K562 (cell line): Measurements from ENCODE around the gene ZSCAN21. TPM values are rescaled to one million over a fixed set of nuclear protein-coding genes. Genes with fewer than 3 reads are reported as not detected.
"Not testable (repeated sequence)": the region's sequence is repeated elsewhere in the genome, so short reads cannot be mapped to it uniquely, and the experiment has no call there.

Source experiments
- ATAC-seq: fragments of 200-7000 bp; cut with Tn5 transposase; 3 replicates; pipeline ENCODE4 v1.9.1; 2020; ENCODE audit warnings: moderate library complexity
- BruUV-seq: library from RNA; stranded (reverse); fragments of 400-500 nt; replicated peaks from 2 replicates; lab custom pipeline; 2021; lab: Mats Ljungman, UMichigan
- CTCF ChIA-PET: fragments of 300-600 bp; formaldehyde crosslinking; extraction: SDS; loops from one replicate; lab custom pipeline; 2021; ENCODE audit warnings: low intra/inter-chr PET ratio; lab: Yijun Ruan, JAX
- POLR2A ChIA-PET: fragments of 300-600, 350-650 bp; sonication (Branson Sonifier 250); formaldehyde crosslinking; extraction: SDS; loops from one replicate; lab custom pipeline; 2021; ENCODE audit warnings: antibody characterized with exemption, inconsistent platforms; lab: Yijun Ruan, JAX
- DNase-seq, 4 experiments: peaks; one replicate each; pipeline versions ENCODE4 v3.0.0 to v3.0.0-alpha.2; 2011 to 2018; ENCODE audit warnings: low spot score in 3 of 4, mixed read lengths in 3 of 4; ENCODE audit errors: extremely low read depth in 1 of 4
- FAIRE-seq: peaks from 2 replicates; lab custom pipeline; 2011; peaks lifted over from hg19 to GRCh38; lab: Jason Lieb, UNC
- H2AFZ ChIP-seq: 2 replicates; pipeline ENCODE4 v1.6.0; 2011; ENCODE audit warnings: low read depth, low read length, control low read depth, inconsistent platforms
- H3K27ac ChIP-seq: fragments of 200-600 bp; 3 replicates; pipeline ENCODE4 v1.8.0; 2011; ENCODE audit warnings: low read depth, mild to moderate bottlenecking, control low read depth, inconsistent platforms, low read length, moderate library complexity, mixed read lengths; ENCODE audit errors: extremely low read depth
- H3K27me3 ChIP-seq, 2 experiments: fragments of 300-600 bp in 1 of 2; 2 replicates in 1 of 2; 3 replicates in 1 of 2; pipeline versions ENCODE4 v1.6.0 to v1.8.0; 2011; ENCODE audit warnings: inconsistent platforms in 2 of 2, low read length in 2 of 2, mild to moderate bottlenecking in 1 of 2, mixed read lengths in 1 of 2, moderate library complexity in 1 of 2; ENCODE audit not compliant: control insufficient read depth in 2 of 2, insufficient read depth in 2 of 2
- H3K36me3 ChIP-seq: fragments of 300-600 bp; 3 replicates; pipeline ENCODE4 v1.8.0; 2011; ENCODE audit warnings: mild to moderate bottlenecking, low read length, inconsistent platforms; ENCODE audit not compliant: control insufficient read depth, insufficient read depth
- H3K4me1 ChIP-seq, 2 experiments: fragments of 200-600 bp in 1 of 2; replicated peaks in 1 of 2; 2 replicates in 1 of 2; 3 replicates in 1 of 2; pipeline versions ENCODE4 v1.5.1 to v1.8.0; 2011; ENCODE audit warnings: inconsistent platforms in 2 of 2, low read length in 2 of 2, mild to moderate bottlenecking in 1 of 2, mixed read lengths in 1 of 2, moderate library complexity in 1 of 2; ENCODE audit not compliant: control insufficient read depth in 2 of 2, insufficient read depth in 2 of 2
- H3K4me2 ChIP-seq: 2 replicates; pipeline ENCODE4 v1.6.1; 2011; ENCODE audit warnings: low read length, control low read depth, inconsistent platforms, mixed read lengths; ENCODE audit not compliant: insufficient read depth
- H3K4me3 ChIP-seq: fragments of 200-600 bp; sonication (generic), shearing (Covaris generic); 2 replicates; pipeline ENCODE4 v1.5.1; 2016; ENCODE audit warnings: control low read depth, inconsistent platforms
- H3K79me2 ChIP-seq: fragments of 200-600 bp; 3 replicates; pipeline ENCODE4 v1.8.0; 2011; ENCODE audit warnings: low read length, inconsistent platforms; ENCODE audit not compliant: control insufficient read depth, insufficient read depth
- H3K9ac ChIP-seq, 2 experiments: 2 replicates each; pipeline versions ENCODE4 v1.6.0 to v1.6.1; 2011; ENCODE audit warnings: low read depth in 2 of 2, low read length in 2 of 2, control low read depth in 1 of 2, inconsistent platforms in 1 of 2, mild to moderate bottlenecking in 1 of 2, mixed read lengths in 1 of 2; ENCODE audit not compliant: insufficient read depth in 1 of 2
- H3K9me1 ChIP-seq: one replicate; pipeline ENCODE4 v1.6.0; 2011; ENCODE audit warnings: inconsistent platforms, mild to moderate bottlenecking, low read length, moderate library complexity; ENCODE audit not compliant: control insufficient read depth, insufficient read depth
- H3K9me3 ChIP-seq: replicated peaks from 2 replicates; pipeline ENCODE4 v1.5.1; 2011; ENCODE audit warnings: low read depth, low read length, inconsistent platforms; ENCODE audit not compliant: control insufficient read depth, insufficient read depth
- H4K20me1 ChIP-seq: replicated peaks from 2 replicates; pipeline ENCODE4 v1.6.1; 2011; ENCODE audit warnings: low read length, inconsistent platforms, mixed read lengths; ENCODE audit not compliant: control insufficient read depth, insufficient read depth
- ADNP ChIP-seq: fragments of 200-800 bp; sonication (Bioruptor generic); IDR thresholded peaks from 2 replicates; pipeline ENCODE4 v1.6.1; 2016; ENCODE audit warnings: missing genetic modification characterization, missing compliant biosample characterization
- ARHGAP35 ChIP-seq: fragments of 450-650 bp; IDR thresholded peaks from 2 replicates; pipeline ENCODE4 v1.6.1; 2018; ENCODE audit not compliant: partially characterized antibody
- CBX5 ChIP-seq: IDR thresholded peaks from 2 replicates; pipeline ENCODE4 v1.6.1; 2014; ENCODE audit warnings: low read depth, borderline replicate concordance
- CEBPG ChIP-seq, 3 experiments: fragments of 200-800 bp in 1 of 3; sonication (Bioruptor generic) in 1 of 3; sonication (generic) in 1 of 3; formaldehyde crosslinking in 1 of 3; IDR thresholded peaks in 2 of 3; conservative IDR thresholded peaks in 1 of 3; 2 replicates each; pipeline versions ENCODE4 v1.6.1 to v1.8.0; 2016 to 2022; ENCODE audit warnings: missing compliant biosample characterization in 2 of 3, missing genetic modification characterization in 2 of 3, mild to moderate bottlenecking in 1 of 3, missing genetic modification reagents in 1 of 3
- DACH1 ChIP-seq: fragments of 450-650 bp; IDR thresholded peaks from 2 replicates; pipeline ENCODE4 v1.6.1; 2018; ENCODE audit not compliant: partially characterized antibody
- ELF4 ChIP-seq: fragments of 450-650 bp; formaldehyde crosslinking; IDR thresholded peaks from 2 replicates; pipeline ENCODE4 v1.4.0; 2022; ENCODE audit warnings: missing genetic modification characterization
- HNRNPK ChIP-seq: fragments of 200-400 bp; formaldehyde crosslinking; IDR thresholded peaks from one replicate; pipeline ENCODE4 v1.6.1; 2018; ENCODE audit warnings: mild to moderate bottlenecking, low read depth, low read length; ENCODE audit not compliant: poor library complexity, severe bottlenecking
- HNRNPUL1 ChIP-seq: fragments of 200-400 bp; formaldehyde crosslinking; IDR thresholded peaks from 2 replicates; pipeline ENCODE4 v1.6.1; 2017; ENCODE audit warnings: low read length
- HSF4 ChIP-seq: fragments of 250-450 bp; sonication (Bioruptor Pico); IDR thresholded peaks from 2 replicates; pipeline ENCODE4 v2.1.2; 2022; ENCODE audit warnings: mild to moderate bottlenecking, moderate library complexity, borderline replicate concordance
- L3MBTL2 ChIP-seq: fragments of 450-650 bp; IDR thresholded peaks from 2 replicates; pipeline ENCODE4 v1.6.1; 2016; ENCODE audit warnings: mild to moderate bottlenecking, moderate library complexity
- MAFG ChIP-seq: fragments of 450-650 bp; conservative IDR thresholded peaks from 2 replicates; pipeline ENCODE4 v1.6.1; 2016; ENCODE audit warnings: missing genetic modification characterization, missing compliant biosample characterization
- MED1 ChIP-seq: sonication (generic); formaldehyde crosslinking; IDR thresholded peaks from 2 replicates; pipeline ENCODE4 v1.8.1; 2023; ENCODE audit warnings: missing genetic modification reagents, borderline replicate concordance
- MEIS2 ChIP-seq: fragments of 450-650 bp; IDR thresholded peaks from 2 replicates; pipeline ENCODE4 v1.6.1; 2014; ENCODE audit warnings: mild to moderate bottlenecking; ENCODE audit not compliant: partially characterized antibody
- MTA3 ChIP-seq: fragments of 450-650 bp; formaldehyde crosslinking; IDR thresholded peaks from 2 replicates; pipeline ENCODE4 v1.6.1; 2017; ENCODE audit warnings: mild to moderate bottlenecking, borderline replicate concordance
- MYC ChIP-seq, 2 experiments: fragments of 250-450 bp in 1 of 2; sonication (Bioruptor Pico) in 1 of 2; IDR thresholded peaks; 2 replicates each; pipeline versions ENCODE4 v1.5.1 to v1.6.1; 2012 to 2021; ENCODE audit warnings: low read depth in 2 of 2, borderline replicate concordance in 1 of 2, improper control_type of control experiment in 1 of 2, low read length in 1 of 2, mild to moderate bottlenecking in 1 of 2, moderate library complexity in 1 of 2
- PHB ChIP-seq: fragments of 250-450 bp; sonication (Bioruptor Pico); IDR thresholded peaks from 2 replicates; pipeline ENCODE4 v1.5.0; 2021
- ZBTB5 ChIP-seq: fragments of 450-650 bp; IDR thresholded peaks from 2 replicates; pipeline ENCODE4 v1.6.1; 2017; ENCODE audit warnings: antibody characterized with exemption
- ZNF140 ChIP-seq: fragments of 250-450 bp; sonication (Bioruptor Pico); IDR thresholded peaks from 2 replicates; pipeline ENCODE4 v1.8.0; 2021; ENCODE audit warnings: moderate library complexity, mild to moderate bottlenecking, inconsistent platforms
- ZNF589 ChIP-seq: fragments of 200-800 bp; sonication (Bioruptor generic); IDR thresholded peaks from 2 replicates; pipeline ENCODE4 v1.6.1; 2016; ENCODE audit warnings: low read depth, missing genetic modification characterization, missing compliant biosample characterization
- WGBS: fragments of 100-300 bp; shearing (Covaris generic); methylation state at CpG from one replicate; pipeline ENCODE4 v1.1.6; 2016; ENCODE audit warnings: low coverage, mixed read lengths; ENCODE audit not compliant: insufficient coverage; ENCODE audit errors: missing lambda C conversion rate; 5-methylcytosine and 5-hydroxymethylcytosine counted together
- in situ Hi-C: fragments of 300-500 bp; cut with MboI; formaldehyde crosslinking; loops from 4 replicates; pipeline ENCODE4 v1.15.0; 2018; ENCODE audit warnings: inconsistent platforms, mixed read lengths
- intact Hi-C: fragments of 100-400 bp; cut with micrococcal nuclease; formaldehyde crosslinking; loops from 2 replicates; pipeline ENCODE4 v1.14.2; 2022
- polyA plus RNA-seq, 8 experiments: library from polyadenylated mRNA; depleted of rRNA in 4 of 8; stranded (reverse) in 5 of 8; unstranded in 3 of 8; fragments of >200 nt; fragmentation: Nextera tagmentation in 2 of 8; fragmentation: Illumina TruSeq in 1 of 8; extraction: Ambion mirVana in 2 of 8; extraction: Trizol in 1 of 8; gene quantifications; 2 replicates each; pipeline versions ENCODE4 v1.2.1 to v1.2.3, GENCODE V29; 2011 to 2014; ENCODE audit warnings: inconsistent platforms in 1 of 8, missing spikeins in 1 of 8
- total RNA-seq, 7 experiments: library from RNA; depleted of rRNA in 6 of 7; stranded (reverse); fragments of >200 nt in 6 of 7; fragmentation: Illumina TruSeq in 2 of 7; extraction: Trizol in 2 of 7; gene quantifications; 2 replicates each; pipeline versions ENCODE4 v1.2.1 to v1.2.3, GENCODE V29; 2011 to 2021; ENCODE audit warnings: low replicate concordance in 1 of 7

The ZSCAN21 gene
- total and polyA plus RNA-seq, 9 of the 15 experiments (the other 6 are each of a cell fraction or from before 2014, with no cell fraction given) = 5.9 to 15.5 (median 13.2) TPM

DNA sequence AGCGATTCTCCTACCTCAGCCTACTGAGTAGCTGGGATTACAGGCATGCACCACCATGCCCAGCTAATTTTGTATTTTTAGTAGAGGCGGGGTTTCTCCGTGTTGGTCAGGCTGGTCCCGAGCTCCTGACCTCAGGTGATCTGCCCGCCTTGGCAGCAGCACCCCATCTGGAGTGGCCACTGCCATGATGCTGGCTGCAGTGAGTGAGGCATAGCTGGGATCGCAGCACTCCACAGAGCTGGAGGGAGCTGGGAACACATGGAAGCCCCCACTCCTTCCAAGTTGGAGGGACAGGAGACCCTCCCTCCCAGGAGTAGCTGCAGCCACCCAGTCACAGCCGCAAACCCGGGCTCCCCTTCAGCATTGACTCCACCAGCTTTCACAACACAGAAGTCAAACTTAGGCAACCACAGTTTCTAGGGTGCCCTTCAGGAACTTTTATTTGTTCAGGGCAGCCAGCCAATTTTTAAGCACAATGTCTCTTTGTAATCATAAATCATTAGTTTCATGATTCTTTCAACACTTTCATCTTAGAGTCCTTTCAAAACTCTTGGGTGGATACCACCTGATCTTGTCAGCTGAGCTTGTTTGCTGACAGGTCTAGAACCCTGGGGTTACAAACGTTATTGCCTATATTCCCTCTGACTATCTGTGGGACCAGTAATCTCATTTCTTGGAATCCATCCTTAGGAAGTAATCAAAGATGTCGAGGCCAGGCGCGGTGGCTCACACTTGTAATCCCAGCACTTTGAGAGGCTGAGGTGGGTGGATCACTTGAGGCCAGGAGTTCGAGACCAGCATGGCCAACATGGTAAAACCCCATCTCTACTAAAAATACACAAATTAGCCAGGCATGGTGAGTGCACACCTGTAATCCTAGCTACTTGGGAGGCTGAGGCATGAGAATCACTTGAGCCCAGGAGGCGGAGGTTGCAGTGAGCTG lies 36.9 kb upstream of the ZSCAN21 start (continued):
- TF ChIP-seq MAFG (0 out of 2 replicates have a peak, but pooled peaks have one; percentile 11), MEIS2 (peak; percentile 98), CEBPG (tag; conservative IDR thresholded peaks at IDR 0.05 in 1 of 2, IDR thresholded peaks at IDR 0.05 in 1 of 2) (peak; percentile 41 to 71; a peak in 2 of 4 replicates), ADNP (tag) (peak; percentile 75)
- TF ChIP-seq CEBPG (CRISPR knock-in tag; IDR thresholded peaks at IDR 0.05) = not testable (repeated sequence)

GRCh38 chr7:100013328-100013676 lies 36.3 kb upstream of the ZSCAN21 start:
- CTCF ChIA-PET = no interaction called here
- no peak for DNase-seq
- no peak for FAIRE-seq
- Histone ChIP-seq H3K79me2 (peaks cover 32% of the 10 kb centered on the region), H3K27ac (no peak overlapping the region), H3K4me2 (no peak overlapping the region), H4K20me1 (0 out of 2 replicates have a peak, but pooled peaks cover 8% of the 10 kb centered on the region), H3K36me3 (peaks cover 10% of the 10 kb centered on the region; the same call in 2 of the 3 replicates), H3K9ac (peak overlapping the region in 1 of 2 experiments; percentile 21; a peak in 1 of 4 replicates), H3K4me3 (no peak overlapping the region), H3K4me1 (peaks cover 14 to 17% of the 10 kb centered on the region in 2 experiments; a peak in 4 of 5 replicates), H3K9me1 (no peaks in the 10 kb centered on the region), H2AFZ (no peak overlapping the region), H3K27me3 (peaks cover 17 to 27% of the 10 kb centered on the region in 2 experiments), H3K9me3 (no peaks in the 10 kb centered on the region)
- intact Hi-C loops (loop anchor here (5.0 kb wide), 1 partner anchor 69 kb away; the partner anchor contains the start of gene ZNF3), in situ Hi-C loops (no loop called here)
- BruUV-seq = no TSS peak
- POLR2A ChIA-PET = interaction anchor here (0.5 to 0.9 kb wide), 2 partner anchors 9 to 14 kb away, joined by 3 to 5 read pairs; no protein-coding TSS in a partner anchor
- ATAC-seq = no peak
- 32% methylated on average over 3 of the region's 3 CpGs for WGBS
- no peak for TF ChIP-seq HSF4 (CRISPR knock-in tag)
- TF ChIP-seq ARHGAP35 = no peak
- no peak for TF ChIP-seq HNRNPK
- TF ChIP-seq ZBTB5 = no peak
- no peak for TF ChIP-seq DACH1
- TF ChIP-seq ELF4 (CRISPR knock-in tag) = no peak
- TF ChIP-seq HNRNPUL1 = no peak
- TF ChIP-seq MTA3 = no peak
- no peak for TF ChIP-seq MED1 (CRISPR knock-in tag)
- no peak for TF ChIP-seq MYC (IDR thresholded peaks at IDR 0.05; ENCODE audit: low read depth, low read length)
- TF ChIP-seq MYC (CRISPR knock-in tag; IDR thresholded peaks at IDR 0.05; ENCODE audit: borderline replicate concordance, low read depth) = no peak
- TF ChIP-seq PHB = no peak
- no peak for TF ChIP-seq ZNF589 (CRISPR knock-in tag)
- no peak for TF ChIP-seq CBX5
- TF ChIP-seq ZNF140 = no peak
- no peak for TF ChIP-seq L3MBTL2
